ENCODE data around the gene P4HA3. TPM values are rescaled to one million over a fixed set of nuclear protein-coding genes. Genes with fewer than 3 reads are reported as not detected.
"Not testable (repeated sequence)": the region's sequence is repeated elsewhere in the genome, so short reads cannot be mapped to it uniquely, and the experiment has no call there.

Gene P4HA3
- polyA plus RNA-seq (ENCODE audit: low read depth in 6 of 6), result not detected

DNA sequence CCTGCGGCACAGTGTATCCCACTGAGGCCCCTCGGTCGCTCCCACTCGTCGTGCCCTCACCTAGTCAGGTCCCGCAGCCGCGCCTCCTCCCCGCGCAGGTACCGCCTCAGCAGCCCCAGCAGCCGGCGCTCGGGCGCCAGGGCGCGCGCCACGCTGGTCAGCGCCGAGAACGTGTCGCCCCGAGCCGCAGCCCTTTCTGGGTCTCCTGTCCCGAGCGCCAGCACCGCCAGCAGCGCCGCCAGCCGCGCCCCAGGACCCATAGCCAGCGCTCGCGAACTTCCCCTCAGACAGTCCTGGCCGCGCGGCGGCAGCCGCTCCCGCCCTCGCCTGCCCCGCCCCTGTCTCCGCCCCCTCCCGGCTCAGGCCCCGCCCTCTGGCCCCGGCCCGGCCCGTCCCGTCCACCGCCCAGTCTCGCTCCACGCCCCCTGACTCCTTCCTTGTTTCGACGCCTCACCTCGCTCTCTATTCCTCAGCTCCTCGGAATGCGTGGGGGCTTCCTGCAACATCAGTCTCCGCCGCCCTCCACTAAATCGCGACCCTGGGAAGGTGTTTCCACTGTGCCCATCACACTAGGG, at the start of gene P4HA3:
Gene P4HA3, minus strand, starts transcription at position 289 of the 575 bp plus-strand sequence. Its CDS starts 29 bp downstream, at position 260.
- H3K27ac Mint-ChIP-seq, result peak within 1 kb of the TSS in 1 of 6 donors; percentile 52
- H3K27me3 Mint-ChIP-seq, result peaks cover 22 to 43% (median 39%) of the 10 kb centered on the region in 3 donors
- H3K4me3 Mint-ChIP-seq, result peak within 1 kb of the TSS; percentile 20 to 86 (median 75)
- peaks cover 0 to under 1% of the 10 kb centered on the region in 2 donors for H3K36me3 Mint-ChIP-seq
- ATAC-seq (ENCODE audit: low read depth in 2 of 2), result peak; percentile 92
- DNase-seq, result peak; percentile 32
- peaks cover 9 to 14% (median 13%) of the 10 kb centered on the region in 3 donors for H3K4me1 Mint-ChIP-seq
- peaks cover 1 to 19% (median 8%) of the 10 kb centered on the region in 7 donors for H3K9me3 Mint-ChIP-seq

DNA sequence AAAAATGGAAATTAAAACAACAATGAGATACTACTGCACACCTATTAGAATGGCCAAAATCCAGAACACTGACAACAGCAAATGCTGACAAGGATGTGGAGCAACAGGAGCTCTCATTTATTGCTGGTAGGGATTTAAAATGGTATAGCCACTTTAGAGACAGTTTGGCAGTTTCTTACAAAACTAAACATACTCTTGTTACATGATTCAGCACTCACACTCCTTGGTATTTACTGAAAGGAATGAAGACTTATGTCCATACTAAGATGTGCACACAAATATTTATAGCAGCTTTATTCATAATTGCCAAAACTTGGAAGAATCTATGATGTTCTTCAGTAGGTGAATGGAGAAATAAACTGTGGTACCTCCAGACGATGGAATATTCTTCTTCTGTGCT, 46.0 kb upstream of the P4HA3 start:
- no peak for ATAC-seq (ENCODE audit: low read depth in 2 of 2)
- H3K27me3 Mint-ChIP-seq, result no peaks in the 10 kb centered on the region
- H3K4me1 Mint-ChIP-seq, result peaks cover 0 to 5% (median 0%) of the 10 kb centered on the region in 3 donors
- H3K4me3 Mint-ChIP-seq, result no peak overlapping the region
- no peak for DNase-seq
- H3K36me3 Mint-ChIP-seq, result peaks cover 47 to 54% of the 10 kb centered on the region in 2 donors
- H3K9me3 Mint-ChIP-seq, result peaks cover 0 to 6% (median 2%) of the 10 kb centered on the region in 7 donors
- H3K27ac Mint-ChIP-seq, result peak overlapping the region in 1 of 6 donors; percentile 12

DNA sequence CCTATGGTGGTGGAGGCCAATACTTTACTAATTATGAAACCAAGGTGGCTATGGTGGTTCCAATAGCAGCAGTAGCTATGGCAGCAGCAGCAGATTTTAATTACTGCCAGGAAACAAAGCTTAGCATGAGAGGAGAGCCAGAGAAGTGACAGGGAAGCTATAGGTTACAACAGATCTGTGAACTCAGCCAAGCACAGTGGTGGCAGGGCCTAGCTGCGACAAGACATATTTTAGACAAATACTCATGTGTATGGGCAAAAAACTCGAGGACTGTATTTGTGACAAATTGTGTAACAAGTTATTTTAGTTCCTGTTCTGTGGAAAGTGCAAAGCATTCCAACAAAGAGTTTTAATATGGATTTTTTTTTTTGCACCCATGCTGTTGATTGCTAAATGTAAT, 44.2 kb upstream of the P4HA3 start:
- no peak overlapping the region for H3K27ac Mint-ChIP-seq
- no peak overlapping the region for H3K4me3 Mint-ChIP-seq
- peaks cover 0 to 2% (median 0%) of the 10 kb centered on the region in 7 donors for H3K9me3 Mint-ChIP-seq
- no peaks in the 10 kb centered on the region for H3K27me3 Mint-ChIP-seq
- H3K4me1 Mint-ChIP-seq, result peaks cover 0 to 5% (median 0%) of the 10 kb centered on the region in 3 donors
- DNase-seq (no peak), ATAC-seq (ENCODE audit: low read depth in 2 of 2) (no peak)
- peaks cover 30 to 46% of the 10 kb centered on the region in 2 donors for H3K36me3 Mint-ChIP-seq

DNA sequence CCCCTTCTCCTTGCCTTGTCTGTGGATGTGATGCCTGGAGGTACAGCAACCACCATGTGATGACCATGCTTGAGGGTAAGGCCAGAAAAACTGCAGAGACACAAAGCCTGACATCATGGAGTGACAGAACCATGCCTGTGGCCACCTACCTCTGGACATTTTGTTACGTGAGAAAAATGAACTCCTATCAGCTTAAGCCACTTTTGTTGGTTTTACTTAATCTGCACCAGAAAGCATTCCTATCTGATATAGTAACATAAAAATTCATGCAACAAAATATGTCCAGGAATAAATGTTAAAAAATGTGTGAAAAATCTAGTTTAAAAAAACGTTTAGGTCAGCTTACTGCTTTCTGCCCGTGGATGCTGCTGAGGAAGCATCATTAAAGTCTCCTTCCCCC, 42.6 kb upstream of the P4HA3 start:
- H3K27me3 Mint-ChIP-seq, result no peaks in the 10 kb centered on the region
- H3K9me3 Mint-ChIP-seq, result peaks cover 0 to 2% (median 0%) of the 10 kb centered on the region in 7 donors
- peaks cover 26 to 36% of the 10 kb centered on the region in 2 donors for H3K36me3 Mint-ChIP-seq

DNA sequence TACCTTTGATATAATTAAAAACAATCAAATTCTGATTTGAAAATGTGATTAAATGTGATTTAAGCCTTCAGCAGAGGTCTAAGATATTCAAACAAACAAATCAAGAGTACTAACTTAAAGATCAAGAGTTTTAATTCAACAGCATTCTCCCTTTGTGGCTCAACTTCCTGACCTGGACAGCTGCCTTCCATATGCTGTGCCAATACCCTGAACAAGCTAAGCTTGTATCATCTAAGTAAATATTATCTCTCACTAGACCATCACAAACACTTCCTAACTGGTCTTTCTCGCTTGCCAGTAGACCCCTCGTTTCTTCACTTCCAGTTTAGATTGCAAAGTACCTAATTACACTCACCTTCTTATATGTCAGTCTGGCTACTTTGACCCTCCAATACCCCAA, 35.9 kb upstream of the P4HA3 start:
- peaks cover 0 to 2% (median 0%) of the 10 kb centered on the region in 7 donors for H3K9me3 Mint-ChIP-seq
- DNase-seq, result no peak
- no peak overlapping the region for H3K27ac Mint-ChIP-seq
- H3K27me3 Mint-ChIP-seq, result no peaks in the 10 kb centered on the region
- no peaks in the 10 kb centered on the region for H3K4me1 Mint-ChIP-seq
- peaks cover 10 to 26% of the 10 kb centered on the region in 2 donors for H3K36me3 Mint-ChIP-seq
- ATAC-seq (ENCODE audit: low read depth in 2 of 2), result no peak
- no peak overlapping the region for H3K4me3 Mint-ChIP-seq

More for the DNA sequence above, 42.6 kb upstream of the P4HA3 start:
- no peak overlapping the region for H3K4me3 Mint-ChIP-seq
- peak overlapping the region in 2 of 6 donors; percentile 18 to 44 for H3K27ac Mint-ChIP-seq
- DNase-seq (no peak), ATAC-seq (ENCODE audit: low read depth in 2 of 2) (no peak)
- peaks cover 0 to 5% (median 0%) of the 10 kb centered on the region in 3 donors for H3K4me1 Mint-ChIP-seq

DNA sequence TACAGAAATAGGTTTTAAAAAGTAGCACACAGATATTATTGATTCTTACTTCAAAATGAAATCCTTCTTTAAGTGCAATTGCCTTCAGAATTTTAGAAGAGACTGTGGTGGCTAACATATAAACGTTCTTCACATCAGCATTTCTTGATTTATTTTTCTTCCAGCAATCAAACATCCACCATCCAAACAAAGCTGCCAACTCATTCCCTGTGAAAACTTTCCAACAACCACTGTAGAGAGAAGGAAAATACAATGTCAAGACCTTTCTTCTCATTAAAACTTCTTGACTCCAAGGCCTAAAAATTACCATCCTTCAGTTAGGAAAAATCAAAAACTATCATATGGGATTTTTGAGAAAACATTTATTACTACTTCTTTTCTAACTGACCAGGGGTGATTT, 34.0 kb upstream of the P4HA3 start:
- Mint-ChIP-seq H3K36me3 (peaks cover 19 to 22% of the 10 kb centered on the region in 2 donors), H3K27ac (no peak overlapping the region), H3K4me1 (no peaks in the 10 kb centered on the region), H3K4me3 (no peak overlapping the region), H3K27me3 (no peaks in the 10 kb centered on the region), H3K9me3 (peaks cover 0 to 2% (median 0%) of the 10 kb centered on the region in 7 donors)
- ATAC-seq (ENCODE audit: low read depth in 2 of 2) (no peak), DNase-seq (no peak)

DNA sequence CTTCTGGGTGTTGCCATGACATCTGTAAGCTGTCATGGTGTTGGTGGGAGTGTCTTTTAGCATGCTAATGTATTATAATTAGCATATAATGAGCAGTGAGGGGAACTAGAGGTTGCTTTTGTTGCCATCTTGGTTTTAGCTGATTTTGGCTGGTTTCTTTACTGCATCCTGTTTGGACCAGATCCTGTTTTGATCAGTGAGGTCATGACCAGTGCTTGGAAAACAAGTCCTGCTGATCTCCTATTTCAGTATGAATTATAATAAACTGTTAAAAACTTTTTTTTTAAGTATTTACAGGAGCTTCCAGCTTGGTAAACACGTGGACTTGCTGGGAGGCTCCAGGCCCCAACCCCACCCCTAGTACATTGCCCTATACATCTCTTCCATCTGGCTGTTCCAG, 30.5 kb upstream of the P4HA3 start:
- ATAC-seq (ENCODE audit: low read depth in 2 of 2) (no peak), DNase-seq (no peak)
- H3K36me3 Mint-ChIP-seq, result peaks cover 30% of the 10 kb centered on the region in 2 donors
- no peaks in the 10 kb centered on the region for H3K4me1 Mint-ChIP-seq
- no peak overlapping the region for H3K4me3 Mint-ChIP-seq
- H3K27ac Mint-ChIP-seq, result no peak overlapping the region
- no peaks in the 10 kb centered on the region for H3K27me3 Mint-ChIP-seq
- peaks cover 0 to 2% (median 0%) of the 10 kb centered on the region in 7 donors for H3K9me3 Mint-ChIP-seq

DNA sequence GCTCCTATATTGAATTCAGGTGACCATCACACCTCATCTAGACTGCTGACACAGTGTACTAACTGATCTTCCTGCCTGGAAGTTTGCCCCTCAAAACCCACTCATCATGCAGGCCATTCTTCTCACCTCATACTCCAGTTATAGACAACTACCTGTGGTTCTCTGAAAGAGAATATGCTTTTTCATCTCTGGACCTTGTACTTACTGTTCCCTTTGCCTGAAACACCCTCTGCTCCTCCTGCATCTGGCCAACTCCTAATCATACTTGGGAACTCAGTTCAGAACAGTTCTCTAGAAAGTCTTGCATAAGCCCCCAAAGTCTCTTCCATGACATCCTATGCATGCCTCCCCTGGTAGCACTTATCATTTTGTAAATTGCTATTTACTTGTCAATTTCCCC, 28.2 kb upstream of the P4HA3 start:
- DNase-seq (no peak), ATAC-seq (ENCODE audit: low read depth in 2 of 2) (no peak)
- Mint-ChIP-seq H3K4me1 (no peaks in the 10 kb centered on the region), H3K36me3 (peaks cover 21 to 26% of the 10 kb centered on the region in 2 donors), H3K9me3 (peaks cover 0 to 2% (median 0%) of the 10 kb centered on the region in 7 donors), H3K27me3 (no peaks in the 10 kb centered on the region), H3K4me3 (no peak overlapping the region), H3K27ac (no peak overlapping the region)

DNA sequence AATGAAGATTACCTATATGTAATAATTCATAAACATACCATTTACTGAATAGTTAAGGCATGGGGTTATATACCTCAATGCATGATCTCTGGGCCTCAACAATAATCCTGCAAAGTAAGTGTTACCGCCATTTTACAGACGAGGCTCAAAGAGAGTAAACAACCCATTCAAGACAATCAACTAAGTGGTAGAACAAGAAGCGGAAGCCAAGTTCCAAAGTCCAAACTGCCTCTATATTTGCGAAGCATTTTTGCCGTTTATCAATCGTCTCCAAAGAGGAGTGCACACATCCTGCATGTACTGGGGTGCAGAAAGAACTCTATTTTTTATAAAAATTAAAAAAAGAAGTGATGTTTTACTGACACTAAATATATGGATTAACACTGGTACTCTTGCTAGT, 27.5 kb upstream of the P4HA3 start:
- Mint-ChIP-seq H3K4me3 (no peak overlapping the region), H3K36me3 (peaks cover 20 to 24% of the 10 kb centered on the region in 2 donors)

DNA sequence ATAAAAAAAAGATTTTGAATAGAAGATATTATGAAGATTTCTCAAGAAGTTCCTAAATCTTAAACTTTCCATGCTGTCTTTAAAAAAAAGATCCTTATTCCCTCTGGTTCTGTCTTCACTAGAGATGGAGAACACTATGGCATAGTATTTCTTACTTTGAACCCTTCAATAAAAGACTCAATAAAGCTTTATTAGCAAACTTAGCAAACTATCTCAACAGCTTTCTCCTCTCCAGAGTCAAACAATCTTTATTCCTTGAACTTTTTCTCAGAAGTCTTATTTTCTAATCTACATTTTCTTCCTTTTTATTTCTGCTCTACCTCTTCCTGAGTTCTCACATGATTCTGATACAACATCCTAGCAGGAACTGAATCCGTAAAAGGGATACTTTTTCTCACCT, 21.8 kb upstream of the P4HA3 start:
- no peaks in the 10 kb centered on the region for H3K9me3 Mint-ChIP-seq
- H3K36me3 Mint-ChIP-seq, result peaks cover 0 to 13% of the 10 kb centered on the region in 2 donors
- DNase-seq (no peak), ATAC-seq (ENCODE audit: low read depth in 2 of 2) (no peak)
- H3K4me1 Mint-ChIP-seq, result no peaks in the 10 kb centered on the region
- H3K4me3 Mint-ChIP-seq, result no peak overlapping the region
- no peaks in the 10 kb centered on the region for H3K27me3 Mint-ChIP-seq
- peak overlapping the region in 2 of 6 donors; percentile 36 to 82 for H3K27ac Mint-ChIP-seq

More for the DNA sequence above, 27.5 kb upstream of the P4HA3 start:
- DNase-seq (no peak), ATAC-seq (ENCODE audit: low read depth in 2 of 2) (no peak)
- Mint-ChIP-seq H3K27ac (no peak overlapping the region), H3K27me3 (no peaks in the 10 kb centered on the region), H3K4me1 (no peaks in the 10 kb centered on the region), H3K9me3 (peaks cover 0 to 2% (median 0%) of the 10 kb centered on the region in 7 donors)

DNA sequence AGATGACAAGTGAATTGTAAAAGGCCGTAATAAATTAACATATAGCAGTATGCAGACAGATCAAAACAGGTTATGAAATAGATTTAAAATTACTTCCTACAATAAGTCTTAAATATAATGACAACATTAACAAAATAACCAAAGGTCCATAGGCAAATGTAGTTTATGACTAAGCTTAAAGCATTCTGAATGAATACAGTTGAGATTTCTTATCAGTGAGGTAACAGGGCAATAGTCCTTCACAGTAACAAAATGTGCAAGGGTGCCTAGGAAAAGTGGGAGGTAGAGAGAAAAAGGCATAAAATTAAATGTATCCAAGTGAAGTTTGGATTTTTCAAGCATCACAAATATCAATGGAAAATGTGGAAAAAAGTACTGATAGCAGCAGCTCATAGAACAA, 20.9 kb upstream of the P4HA3 start:
- peaks cover 0 to 3% (median 0%) of the 10 kb centered on the region in 7 donors for H3K9me3 Mint-ChIP-seq
- H3K27ac Mint-ChIP-seq, result peak overlapping the region in 1 of 6 donors; percentile 23
- DNase-seq, result no peak
- H3K27me3 Mint-ChIP-seq, result no peaks in the 10 kb centered on the region
- no peak for ATAC-seq (ENCODE audit: low read depth in 2 of 2)
- no peak overlapping the region for H3K4me3 Mint-ChIP-seq
- no peaks in the 10 kb centered on the region for H3K4me1 Mint-ChIP-seq
- peaks cover 0 to 8% of the 10 kb centered on the region in 2 donors for H3K36me3 Mint-ChIP-seq

DNA sequence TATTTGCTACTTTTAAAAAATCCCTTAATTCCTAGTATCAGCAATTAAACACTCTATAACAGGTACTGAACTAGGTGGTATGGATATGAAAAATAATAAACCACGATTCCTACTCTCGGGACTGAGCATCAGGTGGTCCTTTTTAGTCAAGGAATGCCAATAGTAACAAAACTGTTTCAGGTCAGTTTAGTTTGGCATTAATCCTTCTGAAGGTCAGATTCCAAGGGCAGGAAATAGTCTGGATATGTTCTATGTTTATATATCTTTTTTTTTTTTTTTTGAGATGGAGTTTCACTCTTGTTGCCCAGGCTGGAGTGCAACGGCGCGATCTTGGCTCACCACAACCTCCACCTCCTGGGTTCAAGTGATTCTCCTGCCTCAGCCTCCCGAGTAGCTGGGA, 19.6 kb upstream of the P4HA3 start:
- H3K27ac Mint-ChIP-seq; DNase-seq; H3K4me3 Mint-ChIP-seq; H3K9me3 Mint-ChIP-seq; H3K36me3 Mint-ChIP-seq; ATAC-seq (ENCODE audit: low read depth in 2 of 2); H3K4me1 Mint-ChIP-seq; H3K27me3 Mint-ChIP-seq: not testable (repeated sequence)

DNA sequence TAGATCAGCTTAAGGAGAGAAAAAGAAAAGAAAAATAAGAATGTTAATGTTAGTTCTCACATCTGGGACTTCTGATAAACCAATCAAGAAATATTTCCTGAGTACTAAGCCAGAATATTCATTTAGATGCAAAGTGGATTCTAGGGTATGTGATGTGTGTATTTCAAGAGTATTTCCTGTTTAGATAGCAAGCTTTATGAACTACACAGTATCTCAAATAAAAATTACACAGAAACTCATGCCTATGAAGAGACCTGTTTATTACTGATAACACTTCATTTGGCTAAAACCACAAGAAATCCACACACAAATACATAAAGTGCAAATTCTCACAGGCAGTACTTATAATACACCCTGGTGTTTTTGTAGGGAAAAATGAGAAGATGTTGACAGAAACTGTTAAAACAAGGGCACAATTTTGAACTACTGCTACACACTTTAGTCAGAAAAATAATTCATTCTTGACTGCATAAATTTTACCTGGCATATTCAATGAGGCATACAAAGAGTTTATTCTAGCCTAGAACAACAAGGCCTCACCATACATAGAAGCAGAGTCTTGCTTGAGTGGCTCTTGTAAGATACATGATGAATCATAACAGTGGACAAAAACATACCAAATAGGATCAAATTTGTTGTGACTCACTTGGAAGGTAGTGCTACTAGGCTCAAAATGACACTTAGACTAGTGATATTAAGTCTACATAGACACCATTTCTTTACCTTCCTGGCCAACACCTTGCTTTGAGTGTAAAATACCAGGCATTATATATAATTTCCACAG, 18.8 kb upstream of the P4HA3 start:
- ATAC-seq (ENCODE audit: low read depth in 2 of 2) (no peak), DNase-seq (no peak)
- peaks cover 0 to 8% (median 0%) of the 10 kb centered on the region in 3 donors for H3K27me3 Mint-ChIP-seq
- no peaks in the 10 kb centered on the region for H3K36me3 Mint-ChIP-seq
- no peaks in the 10 kb centered on the region for H3K4me1 Mint-ChIP-seq
- no peak overlapping the region for H3K27ac Mint-ChIP-seq
- H3K9me3 Mint-ChIP-seq, result peaks cover 0 to 5% (median 0%) of the 10 kb centered on the region in 7 donors
- H3K4me3 Mint-ChIP-seq, result no peak overlapping the region

DNA sequence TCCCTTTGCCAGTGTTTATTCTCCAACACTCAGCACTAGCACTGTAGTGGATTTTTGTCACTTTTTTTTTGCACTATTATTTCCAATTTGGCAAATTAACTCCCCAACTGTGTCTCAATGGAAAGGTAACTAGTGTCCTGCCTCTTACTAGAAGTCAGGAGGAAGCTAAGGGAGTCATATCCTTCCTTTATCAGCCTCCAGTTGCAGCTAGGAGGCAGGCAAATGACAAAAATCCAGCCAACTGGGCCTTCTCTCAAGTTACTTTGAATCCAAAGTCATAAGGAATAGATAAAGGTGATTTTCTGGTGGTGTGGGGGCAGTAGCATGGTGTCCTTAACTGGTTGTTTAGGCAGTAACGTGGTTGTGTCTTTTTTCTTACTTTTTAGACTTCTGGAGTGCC, 15.6 kb upstream of the P4HA3 start:
- peaks cover 0 to 8% (median 4%) of the 10 kb centered on the region in 3 donors for H3K27me3 Mint-ChIP-seq
- H3K4me3 Mint-ChIP-seq, result no peak overlapping the region
- ATAC-seq (ENCODE audit: low read depth in 2 of 2), result no peak
- H3K9me3 Mint-ChIP-seq, result peaks cover 0 to 5% (median 0%) of the 10 kb centered on the region in 7 donors
- no peak for DNase-seq
- H3K36me3 Mint-ChIP-seq, result no peaks in the 10 kb centered on the region
- H3K4me1 Mint-ChIP-seq, result peaks cover 1 to 5% (median 2%) of the 10 kb centered on the region in 3 donors
- H3K27ac Mint-ChIP-seq, result peak overlapping the region in 1 of 6 donors; percentile 71
